ENCODE results near the gene TRPM8.
"Not testable (repeated sequence)": the region's sequence is repeated elsewhere in the genome, so short reads cannot be mapped to it uniquely, and the experiment has no call there.

TRPM8 gene

DNA sequence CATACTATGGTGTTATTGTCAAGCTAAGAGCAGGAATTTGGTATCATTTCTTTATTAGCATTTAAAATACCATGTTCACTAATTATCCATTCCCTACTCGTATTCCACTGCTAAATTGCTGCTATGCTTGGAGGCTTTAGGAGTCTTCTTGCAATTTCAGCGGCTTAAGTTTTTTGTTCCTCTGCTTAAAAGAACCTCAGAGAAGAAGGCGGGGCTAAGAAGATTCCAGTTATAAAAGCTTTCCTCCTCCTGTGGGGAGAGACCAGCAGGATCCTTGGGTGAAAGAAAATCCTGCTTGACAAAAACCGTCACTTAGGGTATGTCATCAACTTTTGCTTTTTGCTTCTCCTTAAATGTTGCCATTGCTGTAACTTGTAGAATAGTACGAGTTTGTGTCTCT, at the start of gene TRPM8:
Gene TRPM8 (plus strand): TSS at position 258 of the 400 bp plus-strand sequence. CDS start 9,165 bp downstream, outside the sequence.
- no peak for DNase-seq

DNA sequence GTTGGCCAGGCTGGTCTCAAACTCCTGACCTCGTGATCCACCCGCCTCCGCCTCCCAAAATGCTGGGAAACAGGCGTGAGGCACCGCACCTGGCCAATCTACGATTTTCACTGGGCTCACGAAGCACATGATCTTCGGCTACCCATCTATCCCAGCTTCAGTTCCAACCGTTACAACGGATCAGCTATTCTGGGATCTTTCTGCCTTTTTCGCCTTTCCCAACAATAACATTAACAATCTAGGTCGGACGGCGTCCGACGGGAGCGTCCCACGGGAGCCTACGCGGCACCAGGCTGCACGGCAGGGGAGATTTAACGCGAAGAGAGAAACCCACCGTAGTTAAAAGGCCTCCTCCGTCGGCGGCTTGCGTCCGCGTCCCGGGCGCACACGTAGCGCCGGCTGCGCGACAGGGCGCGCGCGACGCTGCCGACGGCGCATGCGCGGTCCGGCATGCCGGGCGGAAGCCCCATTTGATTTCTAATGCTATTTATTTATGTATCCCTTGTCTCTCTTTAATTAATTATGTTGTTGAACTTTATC, 49.1 kb upstream of the TRPM8 start, which contains the start of gene MSL3B:
Gene MSL3B (minus strand): TSS at position 394 of the 540 bp plus-strand sequence.
- DNase-seq, result peak; percentile 85

DNA sequence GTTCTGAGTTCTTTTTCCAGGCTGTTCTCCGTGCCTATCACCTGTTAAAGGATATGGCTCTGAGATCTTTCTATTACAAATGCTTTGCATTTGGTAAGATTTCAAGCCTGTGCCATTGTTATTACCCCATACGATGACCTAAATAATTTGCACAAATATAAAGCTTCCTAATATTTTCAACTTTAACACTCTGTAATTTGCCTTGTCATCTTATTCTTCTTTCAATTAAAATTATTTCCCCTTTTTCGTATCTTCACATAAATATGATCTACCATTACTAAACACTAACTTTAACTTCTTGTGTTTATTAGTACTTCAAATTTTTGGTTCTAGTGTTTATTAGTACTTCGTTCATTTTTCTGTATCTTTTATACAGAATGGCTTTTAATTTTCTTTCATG, 45.7 kb upstream of the TRPM8 start:
- DNase-seq, result no peak

DNA sequence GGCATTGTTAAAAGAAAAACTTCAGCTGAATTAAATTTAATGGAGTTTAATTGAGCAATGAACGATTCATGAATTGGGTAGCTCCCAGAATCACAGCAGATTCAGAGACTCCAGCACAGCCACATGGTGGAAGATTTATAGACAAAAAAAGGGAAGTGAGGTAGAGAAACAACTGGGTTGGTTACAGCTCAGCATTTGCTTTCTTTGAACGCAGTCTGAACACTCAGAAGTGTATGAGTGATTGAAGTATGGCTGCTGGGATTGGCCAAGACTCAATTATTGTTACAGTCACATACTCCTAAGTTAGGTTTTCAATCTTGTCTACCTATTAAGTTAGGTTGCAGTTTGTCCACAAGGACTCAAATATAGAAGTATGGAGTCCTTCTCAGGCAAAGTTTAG, 45.0 kb upstream of the TRPM8 start:
- DNase-seq, result peak; percentile 80

DNA sequence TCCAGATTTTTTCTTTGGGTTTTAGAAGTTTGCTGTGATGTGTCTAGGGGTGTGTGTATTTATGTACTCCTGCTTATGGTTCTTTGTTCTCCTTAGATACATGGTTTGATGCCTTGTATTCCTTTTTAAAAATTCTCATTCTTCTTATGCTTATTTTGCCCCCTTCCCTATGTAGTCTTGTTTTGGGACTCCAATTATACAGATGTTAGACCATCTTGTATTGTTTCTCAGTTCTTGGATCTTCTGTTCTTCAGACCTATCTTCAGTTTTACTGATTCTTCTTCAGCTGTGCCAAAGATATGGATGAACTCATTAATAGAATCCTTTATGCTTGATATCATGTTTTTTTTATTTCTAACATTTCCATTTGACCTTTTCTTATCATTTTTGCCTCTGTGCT, 34.8 kb upstream of the TRPM8 start:
- no peak for DNase-seq

DNA sequence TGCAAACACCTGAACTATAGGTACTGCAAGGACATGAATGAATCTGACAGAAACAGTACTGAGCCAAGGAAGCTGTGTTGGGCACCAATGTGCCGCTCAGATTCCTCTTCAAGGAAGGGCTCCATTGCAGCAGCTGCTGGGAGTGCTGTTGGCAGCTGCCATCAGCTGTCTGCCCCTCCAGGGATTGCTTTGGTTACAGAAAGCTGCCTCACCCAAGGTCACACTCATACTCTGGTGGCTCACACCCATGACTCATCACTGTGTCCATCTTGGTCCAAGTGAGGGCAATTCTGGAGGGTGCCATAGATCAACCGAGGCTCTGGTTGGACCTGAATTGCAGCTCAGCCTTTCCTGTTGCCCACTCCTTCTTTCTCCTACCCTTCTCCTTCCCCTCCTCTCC, 24.4 kb upstream of the TRPM8 start:
- no peak for DNase-seq

DNA sequence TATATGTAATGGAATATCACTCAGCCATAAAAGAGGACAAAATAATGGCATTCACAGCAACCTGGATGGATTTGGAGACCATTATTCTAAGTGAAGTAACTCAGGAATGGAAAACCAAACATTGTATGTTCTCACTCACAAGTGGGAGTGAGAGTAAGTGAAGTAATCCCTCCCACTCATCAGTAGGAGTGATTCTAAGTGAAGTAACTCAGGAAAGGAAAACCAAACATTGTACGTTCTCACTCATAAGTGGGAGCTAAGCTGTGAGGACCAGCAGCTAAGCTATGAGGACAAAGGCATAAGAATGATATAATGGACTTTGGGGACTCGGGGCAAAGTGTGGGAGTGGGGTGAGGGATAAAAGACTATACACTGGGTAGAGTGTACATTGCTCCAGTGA, 20.9 kb upstream of the TRPM8 start:
- DNase-seq, result not testable (repeated sequence)

DNA sequence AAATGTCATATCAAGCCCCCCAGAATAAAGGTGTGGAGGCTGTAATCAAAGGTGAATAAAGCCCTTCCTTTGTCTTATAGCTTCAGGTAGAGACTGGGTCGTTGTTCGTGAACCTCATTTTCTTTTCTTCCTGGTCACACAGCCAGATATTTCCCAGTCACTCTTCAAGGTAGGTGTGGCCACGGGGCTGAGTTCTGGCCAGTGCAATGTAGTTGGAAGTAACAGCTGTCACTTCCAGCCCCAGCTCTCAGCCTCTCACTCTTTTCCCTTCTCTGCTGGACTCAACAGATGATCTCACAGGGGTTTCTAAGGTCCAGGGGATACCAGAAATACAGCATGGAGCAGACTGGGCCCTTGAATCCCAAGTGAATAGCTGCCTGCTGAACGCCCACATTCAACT, 15.8 kb upstream of the TRPM8 start:
- no peak for DNase-seq

DNA sequence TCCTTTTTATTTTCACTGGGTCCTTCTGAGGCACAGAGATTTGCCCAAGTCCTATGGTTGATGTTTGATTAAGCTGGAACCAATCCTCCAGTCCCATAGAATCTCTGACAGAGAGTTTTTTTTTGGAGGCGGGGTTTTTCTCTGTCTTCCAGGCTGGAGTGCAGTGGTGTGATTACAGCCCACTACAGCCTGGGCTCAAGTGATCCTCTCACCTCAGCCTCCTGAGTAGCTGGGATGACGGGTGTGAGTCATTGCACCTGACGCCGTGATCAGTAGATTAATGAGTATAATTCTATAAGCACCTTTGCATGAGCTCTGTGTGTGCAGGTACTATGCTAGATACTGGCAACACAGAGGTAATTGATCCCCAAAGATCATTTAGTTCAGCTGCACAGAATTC, 15.3 kb upstream of the TRPM8 start:
- DNase-seq, result no peak

DNA sequence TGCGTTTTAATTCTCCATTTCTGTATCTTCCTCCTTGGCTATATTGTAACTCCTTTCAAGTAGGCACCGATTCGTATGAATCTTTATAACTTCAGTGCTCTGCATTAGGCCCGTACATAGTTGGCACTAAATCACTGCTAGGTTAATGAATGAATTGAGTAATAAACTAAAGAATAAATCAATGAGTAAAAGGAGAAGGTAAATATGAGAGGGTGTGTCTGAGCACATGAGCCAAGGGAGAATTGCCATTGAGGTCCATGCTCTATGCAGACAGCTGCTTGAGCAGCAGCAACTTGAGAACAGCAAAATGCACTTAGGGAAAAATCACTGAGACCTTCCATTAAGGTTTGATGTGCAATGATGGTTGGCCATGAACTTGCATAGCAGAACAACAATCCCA, 11.2 kb upstream of the TRPM8 start:
- no peak for DNase-seq

DNA sequence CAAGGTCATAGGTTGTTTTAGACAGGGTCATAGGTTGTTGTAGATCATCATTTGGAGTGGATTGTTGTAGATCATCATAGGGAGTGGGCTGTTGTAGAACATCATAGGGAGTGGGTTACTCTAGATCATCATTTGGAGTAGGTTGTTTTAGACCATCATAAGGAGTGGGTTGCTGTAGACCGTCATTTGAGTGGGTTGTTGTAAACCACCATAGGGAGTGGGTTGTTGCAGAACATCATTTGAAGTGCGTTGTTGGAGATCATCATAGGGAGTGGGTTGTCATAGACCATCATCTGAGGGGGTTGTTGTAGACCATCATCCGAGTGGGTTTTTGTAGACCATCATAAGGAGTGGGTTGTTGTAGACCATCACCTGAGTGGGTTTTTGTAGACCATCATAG, 9.5 kb upstream of the TRPM8 start:
- DNase-seq, result no peak

DNA sequence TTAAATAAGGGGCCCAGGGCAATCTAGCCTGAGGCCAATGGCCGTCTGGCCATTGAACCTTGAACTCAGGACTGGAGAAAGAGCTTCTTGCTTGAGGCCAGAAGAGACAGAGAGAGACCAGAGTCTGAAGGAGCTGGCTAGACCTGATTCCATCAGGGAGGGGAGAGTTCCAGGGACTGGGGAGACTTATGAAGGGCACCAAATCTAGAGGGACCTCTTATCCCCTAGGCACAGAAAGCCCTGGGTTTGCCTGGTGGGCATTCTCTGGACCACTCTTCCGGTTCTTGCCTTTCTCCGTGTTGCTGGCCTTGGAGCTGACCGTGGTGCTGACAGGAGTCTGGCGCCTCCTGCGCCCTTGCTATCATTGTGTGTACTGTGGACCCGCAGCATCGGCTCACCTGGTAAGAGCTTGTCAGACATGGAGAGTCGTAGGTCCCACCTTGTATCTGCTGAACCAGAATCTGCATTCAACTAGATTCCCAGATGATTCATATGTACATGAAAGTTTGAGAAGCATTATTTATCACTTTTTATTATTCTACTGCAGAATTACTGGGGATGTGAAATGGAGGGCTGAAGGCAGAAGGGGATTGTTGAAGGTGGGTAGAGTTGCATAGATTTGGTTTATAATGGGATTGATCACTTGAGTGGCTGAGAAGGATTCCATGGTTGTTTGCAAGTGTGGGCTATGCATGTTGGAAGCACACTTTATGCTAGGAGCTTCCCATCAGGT, 4.3 kb upstream of the TRPM8 start:
- DNase-seq, result peak; percentile 27

DNA sequence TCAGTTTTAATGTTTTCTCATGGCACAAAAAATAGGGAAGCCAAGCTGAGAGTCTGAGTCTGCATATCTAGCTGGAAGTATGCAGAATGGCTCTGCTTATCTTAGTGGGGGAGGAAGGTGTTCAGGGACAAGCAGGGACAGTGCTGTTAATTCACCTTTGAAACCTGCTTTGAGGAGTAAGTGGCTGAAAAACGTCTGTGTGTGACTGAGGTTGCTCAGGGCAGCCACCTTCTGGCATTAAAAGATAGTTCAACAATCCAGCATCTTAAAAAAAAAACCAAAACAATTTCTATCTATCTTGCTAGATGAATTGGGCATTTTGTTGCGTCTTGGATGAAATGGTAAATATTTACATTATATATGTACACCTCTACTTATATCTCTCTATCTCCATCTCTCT, 2.0 kb upstream of the TRPM8 start:
- peak; percentile 15 for DNase-seq

DNA sequence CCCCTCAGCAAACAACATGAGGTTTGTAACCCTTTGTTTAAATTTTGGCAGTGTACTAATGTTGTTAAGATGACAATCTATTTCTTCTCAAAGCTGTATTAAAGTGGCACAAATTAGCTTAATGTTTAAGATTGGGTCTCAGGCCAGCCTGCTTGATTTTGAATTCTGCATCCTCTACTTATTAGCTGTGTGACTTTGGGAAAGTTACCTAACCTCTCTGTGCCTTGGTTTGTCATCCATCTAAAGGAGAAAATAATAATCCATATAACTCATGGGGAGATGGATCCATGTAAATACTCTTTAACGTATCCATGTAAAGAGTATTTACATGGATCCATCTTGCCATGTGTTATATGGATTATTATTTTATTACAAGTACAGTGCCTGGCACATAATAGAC, 2.1 kb downstream of the TRPM8 start:
- no peak for DNase-seq

DNA sequence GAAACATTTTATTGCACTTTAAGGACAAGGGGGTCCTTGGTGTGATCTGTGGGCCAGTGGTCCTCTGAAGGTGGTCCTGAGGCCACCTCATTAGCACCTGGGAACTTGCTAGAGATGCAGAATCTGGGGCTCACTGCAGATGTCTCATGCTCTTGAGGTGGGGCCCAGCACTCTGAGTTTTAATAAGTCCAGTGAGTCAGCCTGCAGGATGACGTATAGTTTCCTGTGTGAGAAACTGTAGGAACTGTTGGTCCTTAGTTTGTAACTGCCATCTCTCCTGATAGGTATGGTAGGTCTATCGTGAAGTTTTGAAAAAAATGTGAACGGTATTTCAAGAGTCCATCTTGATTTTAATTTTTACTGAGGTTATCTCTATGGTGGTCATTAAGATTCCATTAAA, 2.8 kb downstream of the TRPM8 start:
- no peak for DNase-seq

DNA sequence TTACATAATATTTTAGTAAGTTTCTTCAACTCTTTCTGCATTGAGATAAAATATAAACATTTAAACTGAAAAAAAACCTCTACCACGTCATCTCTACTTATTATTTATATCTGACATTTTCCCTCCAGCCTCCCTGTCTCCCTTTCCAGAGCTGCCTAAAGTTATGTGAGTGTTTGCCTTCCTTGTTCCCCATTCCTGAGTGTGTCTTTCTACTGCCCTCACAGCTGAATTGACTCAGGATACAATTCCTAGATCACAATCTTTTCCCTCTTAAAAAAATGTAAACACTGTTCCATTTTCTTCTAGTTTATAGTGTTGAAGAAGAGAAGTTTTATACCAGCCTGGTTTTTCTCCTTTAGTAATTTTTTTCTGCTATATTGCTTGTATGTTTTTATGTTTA, 5.3 kb downstream of the TRPM8 start:
- DNase-seq, result no peak

DNA sequence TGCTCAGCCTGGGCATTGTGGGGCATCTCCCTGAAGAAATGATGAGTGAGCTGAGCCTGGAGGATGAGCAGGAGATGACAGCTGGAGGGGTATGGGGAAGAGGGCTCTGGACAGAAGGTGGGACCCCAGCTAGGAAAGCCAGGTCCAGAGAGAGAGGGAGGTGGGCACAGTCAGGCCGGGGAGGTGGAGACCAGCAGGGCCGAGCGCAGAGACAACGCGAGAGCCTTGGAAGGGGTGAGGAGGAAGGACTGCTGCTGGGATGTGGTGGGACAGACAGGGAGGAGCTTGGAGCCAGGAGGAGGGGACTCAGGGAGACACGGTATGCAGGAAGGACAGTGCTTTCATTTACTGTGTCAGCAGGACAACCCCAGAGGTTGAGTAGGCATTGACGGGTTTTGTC, 8.2 kb downstream of the TRPM8 start:
- DNase-seq, result no peak

DNA sequence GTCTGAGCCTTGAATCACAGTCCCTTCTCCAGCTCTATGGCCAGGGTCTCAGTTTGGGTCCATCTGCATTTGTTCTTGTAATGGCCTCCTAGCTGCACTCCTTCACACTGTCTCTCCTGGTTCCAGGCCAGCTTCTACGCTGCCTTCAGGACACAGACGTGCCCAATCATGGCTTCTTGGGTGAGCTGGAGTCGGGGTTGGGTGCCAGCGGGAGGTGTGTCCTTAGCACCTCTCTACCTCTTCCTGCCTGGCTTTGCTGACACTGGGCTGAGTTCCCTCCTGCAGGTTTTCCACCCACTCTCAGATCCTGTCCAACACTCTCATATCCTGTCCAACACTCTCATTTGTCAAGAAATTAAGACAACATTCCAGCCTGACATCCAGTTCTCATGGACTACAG, 9.6 kb downstream of the TRPM8 start:
- DNase-seq, result no peak

DNA sequence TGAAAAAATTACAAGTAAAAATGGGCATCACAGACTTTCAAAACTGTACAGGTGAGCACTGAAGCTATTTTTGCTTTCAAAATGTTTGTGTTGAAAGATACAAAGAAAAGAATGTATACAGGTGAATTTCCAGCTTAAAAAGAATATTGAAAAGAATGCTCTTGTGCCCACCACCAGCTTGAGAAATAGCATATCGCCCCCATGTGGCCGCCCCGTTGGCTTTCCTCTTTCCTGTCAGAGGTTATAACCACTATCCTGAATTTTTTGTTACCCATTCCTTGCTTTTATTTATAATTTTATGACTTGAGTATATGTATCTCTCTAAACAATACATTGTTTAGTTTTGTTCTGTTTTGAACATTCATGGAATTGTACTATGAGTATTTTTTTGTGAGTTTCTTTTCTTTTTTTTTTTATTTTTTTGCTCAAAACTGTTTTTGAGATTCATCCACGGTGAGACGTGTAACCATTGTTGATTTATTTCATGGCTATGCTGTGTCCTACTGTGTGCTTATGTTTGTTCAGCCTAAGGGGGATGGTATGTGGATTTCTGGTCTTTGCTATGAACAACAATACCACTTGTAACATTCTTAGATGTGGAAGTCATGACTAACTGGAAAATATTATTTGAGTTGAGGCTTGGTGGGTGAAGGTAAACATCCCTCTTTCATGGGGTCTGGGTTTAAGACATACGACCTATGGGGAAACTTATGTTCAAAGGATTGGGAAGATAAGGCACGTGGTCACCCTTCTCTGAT, 11.6 kb downstream of the TRPM8 start:
- peak; percentile 47 for DNase-seq

DNA sequence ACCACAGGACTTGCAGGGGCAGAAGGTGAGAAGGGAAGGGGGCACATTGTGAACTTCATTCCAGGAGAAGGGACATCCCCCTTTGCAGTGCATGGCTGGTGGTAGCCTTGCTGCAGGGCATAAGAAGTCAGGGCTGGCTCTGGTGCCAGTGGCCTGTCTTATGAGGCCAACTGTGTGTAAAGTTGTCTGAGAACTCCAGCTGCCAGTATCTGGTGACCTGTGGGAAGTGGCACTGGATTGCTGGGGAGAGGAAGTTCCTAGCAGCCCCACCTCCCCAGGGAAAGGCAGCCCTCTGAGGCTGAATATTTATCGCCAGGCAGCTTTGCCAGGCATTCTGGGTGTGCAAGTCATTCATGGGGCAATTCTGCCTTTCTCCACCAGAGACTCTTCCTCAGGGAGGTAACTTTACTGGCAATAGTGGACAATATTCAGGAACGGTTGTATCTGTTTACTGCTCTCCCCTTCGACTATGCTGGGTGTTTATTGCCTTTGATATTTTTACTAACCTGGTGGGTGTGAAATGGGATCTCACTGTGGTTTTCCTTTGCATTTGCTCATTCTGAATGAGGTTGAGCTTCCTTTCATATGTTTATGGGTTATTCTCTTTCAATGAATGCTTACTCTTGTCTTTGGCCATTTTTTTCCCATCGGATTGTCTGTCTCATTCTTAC, 12.3 kb downstream of the TRPM8 start:
- DNase-seq, result no peak

DNA sequence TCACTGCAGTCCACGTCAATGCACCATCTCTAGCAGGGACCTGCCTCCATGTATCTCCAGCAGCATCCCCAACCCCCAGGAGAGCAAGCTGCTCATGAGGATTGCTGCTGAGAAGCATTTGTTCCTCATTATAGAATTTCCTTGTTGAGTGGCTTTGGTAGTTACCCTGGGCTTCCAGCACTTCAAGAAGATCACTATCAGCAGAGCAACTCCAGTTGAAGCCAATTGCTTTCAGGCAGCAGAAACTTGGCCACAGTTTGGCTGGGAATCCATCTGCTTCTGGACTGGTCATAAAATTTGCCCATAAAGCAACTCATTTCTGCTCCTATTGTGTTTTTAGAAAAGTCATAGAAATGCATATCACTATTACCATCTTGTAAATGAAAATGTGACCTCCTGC, 17.4 kb downstream of the TRPM8 start:
- no peak for DNase-seq

DNA sequence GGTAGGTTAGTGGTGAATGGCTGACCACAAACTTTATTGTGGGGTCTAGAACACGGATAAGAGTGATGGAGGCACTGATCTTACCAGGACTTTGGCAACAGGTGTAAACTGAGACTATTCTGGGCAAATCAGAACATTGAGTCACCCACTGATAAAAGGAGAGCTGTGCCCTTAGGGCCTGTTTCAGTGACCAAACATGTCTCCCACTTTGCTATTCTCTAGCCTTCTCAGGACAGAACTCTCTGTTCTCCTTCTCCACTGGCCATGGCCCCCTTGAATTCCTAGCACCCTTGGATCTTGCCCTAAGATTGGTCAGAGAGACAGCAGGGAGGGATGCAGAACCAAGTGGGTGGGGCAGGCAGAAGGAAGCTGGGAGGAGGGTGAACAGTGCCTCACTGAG, 18.3 kb downstream of the TRPM8 start:
- no peak for DNase-seq

DNA sequence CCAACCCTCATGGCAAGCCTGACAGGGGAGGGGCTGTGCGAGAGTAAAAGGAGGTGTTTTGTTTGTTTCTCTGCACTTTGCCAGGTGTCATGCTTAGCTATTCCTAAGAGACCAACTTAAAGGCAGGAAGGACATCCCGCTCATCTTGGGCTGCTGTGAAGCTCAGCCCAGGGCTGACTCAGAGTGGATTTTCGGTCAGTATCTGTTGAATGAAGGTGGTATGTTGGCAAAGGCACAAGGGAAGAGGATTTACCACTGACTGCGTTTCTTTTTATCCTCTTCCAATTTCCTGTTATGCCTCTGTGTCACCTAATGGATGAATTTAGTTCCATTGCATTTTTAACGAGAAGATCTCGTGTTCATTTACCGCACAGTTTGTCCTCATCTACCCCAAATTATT, 18.9 kb downstream of the TRPM8 start:
- DNase-seq, result no peak

Data from OCI-M1 (cell line).